Activated T-helper 17 cell treated with anti-CD3 and anti-CD28 coated beads, Interleukin-2, amount 50 U/mL, for 72 hours (primary cell): ENCODE data around the gene TNFRSF6B. TPM values are rescaled to one million over a fixed set of nuclear protein-coding genes. Genes with fewer than 3 reads are reported as not detected.

Source experiments
- ATAC-seq: fragments of 150-1000 bp; cut with Tn5 transposase; replicated peaks from 2 replicates; pipeline ENCODE4 v1.10.0; 2021; ENCODE audit warnings: mild to moderate bottlenecking, moderate library complexity
- H3K27ac Mint-ChIP-seq: one replicate; pipeline ENCODE4 v1.8.0; 2022; ENCODE audit warnings: mixed read lengths
- H3K27me3 Mint-ChIP-seq: one replicate; pipeline ENCODE4 v1.8.0; 2022; ENCODE audit warnings: mixed read lengths
- H3K36me3 Mint-ChIP-seq: one replicate; pipeline ENCODE4 v1.8.0; 2022; ENCODE audit warnings: low read depth, mild to moderate bottlenecking, mixed read lengths
- H3K4me1 Mint-ChIP-seq: one replicate; pipeline ENCODE4 v1.8.0; 2022; ENCODE audit warnings: mixed read lengths
- H3K4me3 Mint-ChIP-seq: one replicate; pipeline ENCODE4 v1.8.0; 2022; ENCODE audit warnings: mild to moderate bottlenecking, mixed read lengths
- H3K9me3 Mint-ChIP-seq: one replicate; pipeline ENCODE4 v1.8.0; 2022; ENCODE audit warnings: mixed read lengths
- total RNA-seq, 2 donors: library from RNA; stranded (reverse); gene quantifications; one replicate each; pipeline ENCODE4 v1.2.3, GENCODE V29; 2022

The TNFRSF6B gene
- total RNA-seq, 2 donors from 2014 or later, result not detected

GRCh38 chr20:63687419-63688178 lies 8.9 kb upstream of the TNFRSF6B start:
- H3K4me3 Mint-ChIP-seq, result no peak overlapping the region
- H3K36me3 Mint-ChIP-seq, result peaks cover 6% of the 10 kb centered on the region
- peaks cover 4% of the 10 kb centered on the region for H3K4me1 Mint-ChIP-seq
- no peaks in the 10 kb centered on the region for H3K27me3 Mint-ChIP-seq
- H3K27ac Mint-ChIP-seq, result no peak overlapping the region
- no peak for ATAC-seq
- no peaks in the 10 kb centered on the region for H3K9me3 Mint-ChIP-seq

- no peak for ATAC-seq
- peaks cover 6% of the 10 kb centered on the region for H3K36me3 Mint-ChIP-seq
- H3K9me3 Mint-ChIP-seq, result no peaks in the 10 kb centered on the region
- no peaks in the 10 kb centered on the region for H3K27me3 Mint-ChIP-seq
- H3K4me3 Mint-ChIP-seq, result no peak overlapping the region
- peaks cover 4% of the 10 kb centered on the region for H3K4me1 Mint-ChIP-seq
- no peak overlapping the region for H3K27ac Mint-ChIP-seq
These were observed 8.0 kb upstream of the TNFRSF6B start for GRCh38 chr20:63688228-63689045.

- Mint-ChIP-seq H3K4me1 (peaks cover 4% of the 10 kb centered on the region), H3K27ac (no peak overlapping the region), H3K4me3 (no peak overlapping the region), H3K27me3 (no peaks in the 10 kb centered on the region), H3K9me3 (no peaks in the 10 kb centered on the region), H3K36me3 (peaks cover 15% of the 10 kb centered on the region)
- no peak for ATAC-seq
These were observed 7.1 kb upstream of the TNFRSF6B start for GRCh38 chr20:63689046-63690002.

- Mint-ChIP-seq H3K27ac (no peak overlapping the region), H3K36me3 (peaks cover 16% of the 10 kb centered on the region), H3K9me3 (no peaks in the 10 kb centered on the region), H3K4me1 (peaks cover 4% of the 10 kb centered on the region), H3K27me3 (no peaks in the 10 kb centered on the region), H3K4me3 (no peak overlapping the region)
- ATAC-seq, result no peak
These were observed 6.2 kb upstream of the TNFRSF6B start for GRCh38 chr20:63690003-63690897.

- no peak for ATAC-seq
- no peak overlapping the region for H3K4me3 Mint-ChIP-seq
- peaks cover 4% of the 10 kb centered on the region for H3K4me1 Mint-ChIP-seq
- H3K27ac Mint-ChIP-seq, result peak overlapping the region; percentile 38
- H3K27me3 Mint-ChIP-seq, result no peaks in the 10 kb centered on the region
- H3K9me3 Mint-ChIP-seq, result no peaks in the 10 kb centered on the region
- H3K36me3 Mint-ChIP-seq, result peaks cover 16% of the 10 kb centered on the region
These were observed 5.3 kb upstream of the TNFRSF6B start for GRCh38 chr20:63690898-63691710.

GRCh38 chr20:63691711-63692435 lies 4.6 kb upstream of the TNFRSF6B start:
- H3K36me3 Mint-ChIP-seq, result peaks cover 16% of the 10 kb centered on the region
- no peaks in the 10 kb centered on the region for H3K27me3 Mint-ChIP-seq
- H3K4me1 Mint-ChIP-seq, result peaks cover 4% of the 10 kb centered on the region
- H3K4me3 Mint-ChIP-seq, result no peak overlapping the region
- no peak for ATAC-seq
- no peaks in the 10 kb centered on the region for H3K9me3 Mint-ChIP-seq
- H3K27ac Mint-ChIP-seq, result peak overlapping the region; percentile 38

- Mint-ChIP-seq H3K9me3 (no peaks in the 10 kb centered on the region), H3K4me1 (peaks cover 4% of the 10 kb centered on the region), H3K4me3 (no peak overlapping the region), H3K36me3 (peaks cover 16% of the 10 kb centered on the region), H3K27ac (no peak overlapping the region), H3K27me3 (no peaks in the 10 kb centered on the region)
- no peak for ATAC-seq
These were observed 3.9 kb upstream of the TNFRSF6B start for GRCh38 chr20:63692436-63693082.

GRCh38 chr20:63693083-63693732 lies 3.2 kb upstream of the TNFRSF6B start:
- Mint-ChIP-seq H3K4me3 (no peak overlapping the region), H3K36me3 (peaks cover 16% of the 10 kb centered on the region), H3K9me3 (no peaks in the 10 kb centered on the region), H3K27ac (peak overlapping the region; percentile 85), H3K27me3 (no peaks in the 10 kb centered on the region), H3K4me1 (peaks cover 4% of the 10 kb centered on the region)
- no peak for ATAC-seq

GRCh38 chr20:63693733-63694583 lies 2.5 kb upstream of the TNFRSF6B start:
- no peaks in the 10 kb centered on the region for H3K9me3 Mint-ChIP-seq
- peaks cover 16% of the 10 kb centered on the region for H3K36me3 Mint-ChIP-seq
- ATAC-seq, result no peak
- peak overlapping the region; percentile 85 for H3K27ac Mint-ChIP-seq
- peaks cover 4% of the 10 kb centered on the region for H3K4me1 Mint-ChIP-seq
- no peak overlapping the region for H3K4me3 Mint-ChIP-seq
- H3K27me3 Mint-ChIP-seq, result no peaks in the 10 kb centered on the region

- Mint-ChIP-seq H3K27me3 (no peaks in the 10 kb centered on the region), H3K4me3 (no peak overlapping the region), H3K36me3 (peaks cover 16% of the 10 kb centered on the region)
These were observed 1.6 kb upstream of the TNFRSF6B start for GRCh38 chr20:63694584-63695423.

More at GRCh38 chr20:63694584-63695423, 1.6 kb upstream of the TNFRSF6B start:
- ATAC-seq, result no peak
- Mint-ChIP-seq H3K9me3 (no peaks in the 10 kb centered on the region), H3K27ac (no peak overlapping the region), H3K4me1 (peaks cover 4% of the 10 kb centered on the region)
